Midbrain (tissue), 1 donor: ENCODE results near the gene PGF.
"Not testable (repeated sequence)": the region's sequence is repeated elsewhere in the genome, so short reads cannot be mapped to it uniquely, and the experiment has no call there.

Source experiments
- DNase-seq: peaks from one replicate; lab custom pipeline; 2025; lab: John Stamatoyannopoulos, UW

PGF gene

DNA sequence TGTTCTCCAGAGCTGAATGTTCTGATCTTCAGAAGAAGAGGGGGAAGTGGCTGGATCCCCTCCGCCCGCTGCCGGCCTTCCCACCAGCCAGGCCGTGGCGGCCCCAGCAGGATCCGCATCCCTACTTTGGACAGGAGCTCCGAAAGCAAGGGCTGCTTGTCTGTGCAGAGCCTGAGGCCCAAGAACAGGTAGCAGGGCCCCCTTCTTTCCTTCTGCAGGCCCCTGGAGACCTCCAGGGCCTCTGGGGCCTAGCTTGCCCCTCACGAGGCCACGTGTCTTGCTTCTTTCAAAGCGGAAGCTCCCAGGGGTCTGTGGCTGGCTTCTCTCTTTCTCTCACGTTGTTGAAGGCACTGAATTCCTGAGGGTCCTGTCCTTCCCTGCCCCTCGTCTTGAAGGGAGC is 13.2 kb downstream of the PGF start:
- no peak for DNase-seq

DNA sequence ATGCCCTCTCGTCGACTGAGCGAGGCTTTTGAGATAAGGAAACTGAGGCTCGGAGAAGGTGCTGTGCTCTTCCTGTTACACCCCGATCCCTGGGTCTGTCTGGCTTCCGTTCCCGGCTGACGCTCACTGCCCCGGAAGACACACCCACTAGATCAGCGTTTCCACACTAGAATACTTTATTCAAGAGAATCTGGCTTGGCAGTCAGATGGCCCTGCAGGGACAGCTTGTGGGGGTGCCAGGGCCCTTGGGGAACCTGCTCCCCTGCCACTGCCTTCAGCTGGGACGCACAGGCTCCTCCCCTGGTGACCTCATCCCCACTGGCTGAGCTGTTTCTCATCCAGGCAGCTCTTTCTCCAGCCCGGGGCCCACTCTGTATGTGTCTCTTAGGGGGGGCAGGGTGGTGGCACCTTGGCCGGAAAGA is 13.7 kb downstream of the PGF start:
- DNase-seq, result peak; percentile 73

DNA sequence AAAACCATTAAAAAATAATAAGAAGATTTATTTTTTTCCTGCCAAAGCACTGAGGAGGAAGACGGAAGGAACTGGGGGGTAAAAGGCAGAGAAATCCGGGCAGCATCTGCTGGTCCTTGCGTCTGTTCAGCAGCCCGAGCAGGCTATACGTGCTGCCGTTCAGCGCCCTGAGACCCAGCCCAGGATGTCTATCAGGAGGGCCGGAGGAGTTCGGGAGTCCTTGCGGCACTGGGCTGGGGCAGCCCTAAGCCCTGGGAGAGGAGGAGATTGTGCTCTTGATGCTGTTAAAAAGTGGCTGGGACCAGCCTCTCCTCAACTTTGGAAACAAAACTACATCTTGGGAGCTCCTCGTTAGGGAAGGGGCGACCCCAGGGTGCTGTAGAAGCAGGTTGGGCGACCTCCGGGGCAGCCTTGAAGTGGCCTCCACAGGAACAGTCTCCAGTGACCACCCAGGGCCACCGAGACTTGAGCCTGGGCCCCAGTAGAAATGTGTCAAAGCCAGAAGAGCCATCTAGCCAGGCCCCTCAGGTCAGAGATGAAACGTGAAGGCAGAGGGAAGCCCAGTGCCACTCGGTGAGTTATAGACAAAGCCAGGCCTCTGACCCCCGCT is 14.3 kb downstream of the PGF start:
- no peak for DNase-seq

DNA sequence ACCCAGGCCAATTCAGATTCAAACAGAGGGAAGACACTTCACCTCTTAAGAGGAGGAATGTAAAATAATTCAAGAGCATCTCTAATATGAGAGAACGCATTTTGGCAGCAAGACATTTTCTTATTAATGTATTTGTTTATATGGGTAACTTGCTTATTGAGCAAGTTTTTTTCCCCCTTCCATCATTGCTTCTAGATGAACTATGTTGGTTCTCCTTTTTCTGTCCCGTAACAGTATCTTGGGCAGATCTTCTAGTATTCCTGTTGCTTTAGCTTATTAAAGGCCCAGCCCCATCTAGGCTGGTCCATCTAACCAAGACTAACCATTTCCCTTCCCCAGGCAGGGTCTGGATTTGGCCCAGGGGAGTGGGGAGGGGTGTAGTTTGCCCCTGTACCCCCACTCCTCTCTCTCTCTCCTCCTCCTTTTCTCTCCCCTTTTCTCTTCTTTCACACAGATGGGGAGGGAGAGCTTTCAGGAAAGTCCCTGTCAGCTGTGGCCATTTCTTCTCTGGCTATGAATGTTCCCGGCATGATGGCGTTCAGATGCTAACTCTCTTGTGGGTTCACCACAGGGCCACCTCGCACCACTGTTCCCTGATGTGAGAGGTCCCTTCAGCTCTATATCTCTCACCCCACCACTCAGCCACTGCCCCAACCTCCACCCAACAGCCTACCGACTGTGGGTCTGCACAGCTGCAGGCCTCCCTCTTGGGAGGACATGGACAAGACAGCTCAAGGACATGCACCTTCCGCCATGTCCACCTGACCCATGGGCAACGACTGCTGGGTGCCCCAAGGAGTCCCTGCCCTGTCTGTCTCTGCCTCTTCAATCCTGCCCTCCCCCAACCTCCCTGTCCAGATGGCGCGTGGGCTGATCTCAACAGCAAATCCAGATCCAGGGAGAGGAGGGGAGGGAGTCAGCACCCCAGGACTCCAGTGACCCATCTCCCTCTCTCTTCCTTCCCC is 16.6 kb downstream of the PGF start:
- no peak for DNase-seq

DNA sequence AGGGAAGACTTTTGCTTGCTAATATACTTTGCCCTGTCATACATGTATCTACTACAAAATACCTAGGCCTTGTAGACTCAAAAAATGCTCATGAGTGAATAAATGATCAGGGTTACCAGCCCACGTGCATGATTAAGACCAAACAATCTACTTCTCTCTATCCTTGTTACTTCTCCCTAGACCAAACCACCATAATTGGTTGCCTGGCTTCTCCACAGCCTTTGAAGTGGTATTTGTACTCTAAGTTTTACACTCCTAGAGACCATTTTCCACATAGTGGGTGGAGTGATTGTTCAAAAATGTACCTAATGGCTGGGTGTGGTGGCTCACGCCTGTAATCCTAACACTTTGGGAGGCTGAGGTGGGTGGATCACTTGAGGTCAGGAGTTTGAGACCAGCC is 18.2 kb downstream of the PGF start:
- DNase-seq, result no peak

DNA sequence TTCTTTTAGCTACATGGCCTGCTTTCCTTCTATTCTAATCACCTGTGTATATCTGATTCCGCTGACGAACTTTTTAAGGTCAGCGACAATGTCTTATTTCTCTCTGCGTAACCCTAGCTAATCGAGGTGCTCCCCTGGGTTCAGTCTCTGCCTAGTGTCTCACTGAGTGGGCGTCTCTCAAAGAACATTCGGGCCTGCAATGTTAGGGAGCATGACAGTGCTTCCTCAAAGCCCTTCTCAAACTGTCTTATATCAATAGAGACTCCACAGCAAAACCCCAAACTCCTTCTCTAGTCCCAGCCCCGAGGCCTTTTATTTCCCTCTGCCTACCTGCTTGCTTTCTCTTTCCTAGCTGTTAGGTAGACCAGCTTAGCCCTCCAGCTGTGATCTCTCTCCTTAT is 18.7 kb downstream of the PGF start:
- DNase-seq, result no peak

DNA sequence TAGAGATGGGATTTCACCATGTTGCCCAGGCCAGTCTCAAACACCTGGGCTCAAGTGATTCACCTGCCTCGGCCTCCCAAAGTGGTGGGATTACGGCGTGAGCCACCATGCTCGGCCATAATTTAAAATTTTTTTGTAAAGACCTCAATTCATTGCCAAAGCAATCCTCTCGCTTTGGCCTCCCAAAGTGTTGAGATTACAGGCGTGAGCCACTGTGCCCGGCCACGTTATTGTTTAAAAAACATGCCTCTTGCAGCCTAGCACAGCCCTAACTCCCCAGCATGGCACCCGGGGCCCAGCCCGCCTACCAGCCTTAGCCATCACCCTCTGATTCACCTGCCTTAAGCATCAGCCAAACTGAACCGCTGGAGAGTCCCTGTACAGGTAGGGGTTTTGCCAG is 19.2 kb downstream of the PGF start:
- no peak for DNase-seq

DNA sequence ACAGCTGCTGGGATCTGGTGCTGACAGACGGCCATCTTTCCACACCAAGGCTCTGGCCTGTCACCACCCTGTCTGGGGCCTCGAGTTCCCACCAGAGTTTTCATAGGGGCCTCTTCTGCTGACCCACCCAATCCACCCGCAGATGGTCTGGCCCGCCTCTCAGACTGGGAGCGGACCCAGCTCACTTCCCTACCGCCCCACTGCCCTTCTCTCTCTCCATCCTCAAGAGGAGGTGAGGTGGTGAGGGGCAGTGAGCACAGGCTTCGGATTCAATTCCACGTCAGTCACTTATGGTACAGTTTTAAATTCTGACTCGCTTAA is 20.1 kb downstream of the PGF start:
- DNase-seq, result no peak

DNA sequence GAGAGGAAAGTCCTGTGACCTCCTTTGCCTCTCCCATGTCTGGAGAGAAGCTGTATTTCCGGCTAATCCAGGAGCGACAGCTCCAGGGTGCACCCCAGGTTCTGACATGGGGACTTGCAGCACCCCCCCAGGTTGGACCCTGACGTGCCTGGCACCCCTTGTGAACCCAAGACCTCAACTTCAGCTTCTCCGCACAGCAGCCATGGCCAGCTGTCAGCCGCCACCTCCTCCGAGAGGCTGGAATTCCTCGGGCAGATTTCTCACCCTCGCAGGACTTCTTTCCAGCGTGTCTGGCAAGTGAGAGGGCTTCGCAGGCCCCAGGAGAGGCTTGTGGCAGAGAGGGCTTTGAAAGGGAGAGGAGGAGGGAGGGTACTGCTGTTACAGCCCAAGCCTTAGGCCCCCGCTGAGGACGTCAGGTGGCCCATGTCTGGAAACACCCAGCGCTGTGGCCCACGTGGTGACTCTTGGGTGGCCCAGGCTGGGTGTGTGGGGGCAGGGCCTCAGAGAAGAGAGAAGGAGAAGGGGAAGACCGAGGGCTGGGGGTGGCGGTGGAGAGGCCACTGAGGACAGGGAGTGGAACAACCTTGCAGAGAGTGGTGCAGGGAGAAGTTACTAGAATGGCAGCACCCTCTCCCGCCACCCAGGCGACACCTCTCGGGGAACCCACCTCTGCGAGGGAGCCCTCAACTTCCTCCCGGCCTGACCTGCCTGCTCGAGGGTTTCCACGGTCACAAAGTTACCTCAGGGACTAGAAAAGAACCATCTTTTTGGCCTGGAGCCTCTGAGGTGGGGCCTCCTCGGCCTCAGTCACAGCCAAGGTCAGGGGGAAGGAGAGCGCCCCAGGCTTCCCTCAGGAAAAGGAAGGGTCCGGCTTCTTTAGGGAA is 20.7 kb downstream of the PGF start:
- no peak for DNase-seq

DNA sequence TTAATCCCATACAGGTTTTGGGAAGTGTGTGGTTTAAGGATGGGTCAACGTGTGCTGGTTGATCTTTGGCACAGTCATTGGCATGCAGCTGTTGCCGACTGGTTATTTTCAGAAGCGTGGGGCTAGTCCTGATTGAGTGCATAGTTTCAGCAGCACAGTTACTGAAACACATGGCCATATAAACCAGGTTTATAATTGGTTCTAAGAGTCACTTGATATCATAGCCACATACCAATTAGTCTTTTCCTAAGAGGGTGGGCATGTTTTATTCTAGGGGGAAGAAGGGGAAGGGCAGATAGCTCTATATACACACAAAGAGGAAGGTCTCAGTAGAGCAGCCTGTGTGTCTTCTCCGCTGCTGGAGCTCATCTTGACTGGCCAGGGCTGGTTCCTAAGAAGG is 21.4 kb downstream of the PGF start:
- no peak for DNase-seq

DNA sequence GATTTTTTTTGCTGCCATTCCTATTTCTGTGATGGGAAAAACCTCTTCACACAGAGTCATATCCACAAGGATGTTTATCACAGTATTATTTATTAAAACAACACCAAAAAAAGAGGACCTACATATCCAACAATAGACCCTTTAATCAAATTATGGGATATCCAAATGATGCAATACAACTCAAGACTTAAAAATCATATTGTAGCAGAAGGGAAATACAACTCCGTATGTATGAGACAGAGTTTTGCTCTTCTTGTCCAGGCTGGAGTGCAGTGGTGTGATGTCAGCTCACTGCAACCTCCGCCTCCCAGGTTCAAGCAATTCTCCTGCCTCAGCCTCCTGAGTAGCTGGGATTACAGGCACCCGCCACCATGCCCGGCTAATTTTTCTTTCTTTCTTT is 22.5 kb downstream of the PGF start:
- not testable (repeated sequence) for DNase-seq

DNA sequence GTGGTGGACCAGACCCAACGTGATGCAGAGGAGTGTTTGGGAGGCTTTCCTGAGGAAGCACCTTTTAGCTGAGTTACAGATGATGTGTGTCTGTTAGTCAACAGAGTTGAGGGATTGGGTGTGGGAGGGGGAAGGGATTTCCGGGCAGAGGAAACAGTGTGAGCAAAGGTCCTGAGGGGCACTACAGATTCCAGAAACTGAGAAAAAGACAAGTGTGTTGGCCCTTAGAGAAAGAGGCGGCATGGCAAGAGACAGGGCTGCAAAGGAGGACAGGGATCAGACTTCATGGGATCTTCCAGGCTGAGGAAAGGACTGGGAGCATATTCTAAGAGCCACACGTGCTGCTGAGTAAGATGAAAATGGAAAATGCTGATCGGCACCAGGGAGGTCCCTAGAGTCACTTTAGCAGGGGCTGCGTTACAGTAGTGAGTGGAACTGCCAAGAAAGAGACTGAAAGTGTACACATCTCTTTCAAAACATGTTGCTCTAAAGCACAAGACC is 22.9 kb downstream of the PGF start:
- no peak for DNase-seq

DNA sequence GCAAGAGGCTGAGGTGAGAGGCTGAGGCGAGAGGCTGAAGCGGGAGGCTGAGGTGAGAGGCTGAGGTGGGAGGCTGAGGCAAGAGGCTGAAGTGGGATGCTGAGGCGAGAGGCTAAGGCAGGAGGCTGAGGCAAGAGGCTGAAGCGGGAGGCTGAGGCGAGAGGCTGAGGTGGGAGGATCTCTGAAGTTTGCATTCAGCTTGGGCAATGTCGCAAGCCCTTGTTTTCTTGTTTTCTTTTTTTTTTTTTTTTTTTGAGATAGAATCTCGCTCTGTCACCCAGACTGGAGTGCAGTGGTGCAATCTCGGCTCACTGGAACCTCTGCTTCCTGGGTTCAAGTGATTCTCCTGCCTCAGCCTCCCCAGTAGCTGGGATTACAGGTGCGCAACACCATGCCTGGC is 23.7 kb downstream of the PGF start:
- not testable (repeated sequence) for DNase-seq

DNA sequence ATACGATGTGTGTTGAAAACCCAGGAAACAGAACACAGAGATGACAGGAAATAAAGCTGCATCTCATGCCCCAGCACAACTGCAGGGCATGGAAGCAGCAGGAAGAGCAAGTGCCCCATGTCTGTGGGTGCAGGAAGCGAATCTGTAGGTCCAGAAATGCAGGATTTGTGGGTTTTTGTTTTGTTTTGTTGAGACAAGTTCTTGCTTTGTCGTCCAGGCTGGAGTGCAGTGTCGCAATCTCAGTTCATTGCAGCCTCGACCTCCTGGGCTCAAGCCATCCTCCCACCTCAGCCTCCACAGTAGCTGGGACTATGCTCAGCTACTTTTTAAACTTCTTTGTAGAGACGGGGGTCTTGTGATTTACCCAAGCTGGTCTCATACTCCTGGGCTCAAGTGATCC is 26.2 kb downstream of the PGF start:
- no peak for DNase-seq

DNA sequence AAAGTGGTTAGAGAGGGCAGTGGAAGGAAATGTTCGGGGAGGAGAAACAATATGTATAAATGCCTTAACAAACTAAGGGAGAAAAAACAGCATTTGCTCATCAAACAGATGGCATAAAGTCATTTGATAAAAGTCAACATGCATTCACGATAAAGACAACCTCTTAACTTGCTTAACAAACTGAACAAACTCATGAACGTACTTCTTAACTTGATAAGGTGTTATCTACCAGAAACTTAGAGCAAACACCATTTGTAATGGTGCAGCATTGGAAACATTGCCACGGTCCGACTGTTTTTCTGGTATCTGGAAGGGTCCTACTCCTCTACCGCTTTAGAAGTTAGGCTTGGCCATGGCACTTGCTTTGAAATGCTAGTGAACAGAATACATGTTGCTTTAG is 28.2 kb downstream of the PGF start:
- no peak for DNase-seq

DNA sequence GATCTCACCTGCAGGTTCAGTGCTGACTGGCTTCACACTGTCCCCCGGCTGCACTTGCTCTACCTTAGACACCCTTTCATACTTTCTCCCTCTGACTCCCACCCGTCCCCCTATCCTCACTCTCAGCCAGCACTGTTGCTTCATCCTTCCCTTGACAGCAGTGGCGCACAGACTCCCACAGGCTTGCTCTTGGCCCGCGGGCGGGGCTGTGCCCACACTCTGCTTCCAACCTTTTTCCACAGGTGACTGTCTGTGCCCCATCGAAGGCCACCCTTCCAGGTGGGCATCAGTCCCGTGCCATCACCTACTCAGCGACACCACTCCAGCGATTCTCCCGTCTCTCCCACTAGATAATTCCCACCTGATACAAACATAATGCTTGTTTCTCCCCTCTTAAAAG is 31.3 kb downstream of the PGF start:
- no peak for DNase-seq

DNA sequence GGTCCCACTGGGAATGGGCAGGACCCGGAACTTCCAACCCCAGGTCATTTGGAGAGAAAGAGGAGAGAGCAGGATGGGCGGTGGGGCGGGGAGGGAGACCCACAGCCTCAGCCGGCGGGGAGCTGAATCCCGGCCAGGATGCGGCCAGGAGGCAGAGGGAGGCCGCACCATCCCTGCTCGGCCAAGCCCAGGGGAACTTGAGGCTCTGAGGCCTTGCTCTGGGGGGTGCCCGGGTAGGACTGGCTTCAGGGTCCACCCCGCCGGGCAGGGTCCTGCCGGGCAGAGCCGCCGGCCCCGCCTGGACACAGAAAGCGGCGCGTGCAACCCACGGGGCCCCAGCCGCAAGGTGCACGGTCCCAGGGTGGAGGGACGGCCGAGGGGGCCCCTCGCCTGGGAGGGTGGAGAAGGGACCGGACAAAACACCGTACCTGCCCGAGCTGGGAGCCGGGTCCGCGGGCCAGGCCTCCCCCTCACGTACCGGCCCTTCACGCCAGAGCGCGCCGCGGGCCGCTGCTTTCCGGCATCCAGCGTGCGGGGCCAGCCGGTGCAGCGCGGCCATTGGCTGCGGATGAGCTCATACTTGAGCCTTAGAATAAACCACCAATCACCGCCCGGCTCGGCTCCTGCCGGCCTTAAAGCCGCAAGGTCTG is 32.5 kb downstream of the PGF start, which contains the start of gene RPS6KL1:
Gene RPS6KL1 (minus strand): TSS at position 509 of the 650 bp plus-strand sequence. CDS start 1,719 bp downstream, outside the sequence.
- peak; percentile 92 for DNase-seq

DNA sequence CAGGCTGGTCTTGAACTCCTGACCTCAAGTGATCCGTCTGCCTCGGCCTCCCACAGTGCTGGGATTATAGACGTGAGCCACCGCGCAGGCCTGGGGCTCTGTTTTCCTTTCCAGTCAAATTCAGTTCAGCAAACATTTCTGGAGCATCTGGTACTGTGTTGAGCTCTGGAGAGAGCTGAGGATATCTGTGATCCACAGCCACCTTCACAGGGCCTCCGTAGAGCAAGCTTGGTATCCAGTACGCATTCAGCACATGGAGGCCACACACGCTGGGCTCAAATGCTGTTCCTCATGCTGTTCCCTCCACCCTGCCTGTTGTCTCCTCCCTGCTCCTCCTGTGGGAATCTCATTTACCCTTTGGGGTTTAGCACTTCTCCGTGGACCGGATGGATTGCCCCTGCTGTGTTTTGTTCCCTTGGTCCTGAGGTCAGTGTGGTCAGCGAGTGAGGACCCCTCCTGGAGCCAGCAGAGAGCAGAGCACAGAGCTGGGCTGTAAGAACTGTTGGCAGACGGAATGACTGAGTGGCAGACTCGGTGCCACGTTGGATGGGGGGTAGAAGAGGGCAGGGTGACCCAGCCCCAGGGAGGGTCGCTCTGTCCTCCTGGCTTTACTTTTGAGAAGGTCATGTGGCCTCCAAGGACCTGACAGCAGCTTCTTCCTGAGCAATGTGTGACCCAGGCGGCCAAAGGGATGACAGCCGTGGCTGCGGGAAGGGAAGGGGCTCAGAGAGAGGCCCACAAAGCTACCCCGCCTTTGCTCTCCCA is 33.2 kb downstream of the PGF start:
- DNase-seq, result no peak

DNA sequence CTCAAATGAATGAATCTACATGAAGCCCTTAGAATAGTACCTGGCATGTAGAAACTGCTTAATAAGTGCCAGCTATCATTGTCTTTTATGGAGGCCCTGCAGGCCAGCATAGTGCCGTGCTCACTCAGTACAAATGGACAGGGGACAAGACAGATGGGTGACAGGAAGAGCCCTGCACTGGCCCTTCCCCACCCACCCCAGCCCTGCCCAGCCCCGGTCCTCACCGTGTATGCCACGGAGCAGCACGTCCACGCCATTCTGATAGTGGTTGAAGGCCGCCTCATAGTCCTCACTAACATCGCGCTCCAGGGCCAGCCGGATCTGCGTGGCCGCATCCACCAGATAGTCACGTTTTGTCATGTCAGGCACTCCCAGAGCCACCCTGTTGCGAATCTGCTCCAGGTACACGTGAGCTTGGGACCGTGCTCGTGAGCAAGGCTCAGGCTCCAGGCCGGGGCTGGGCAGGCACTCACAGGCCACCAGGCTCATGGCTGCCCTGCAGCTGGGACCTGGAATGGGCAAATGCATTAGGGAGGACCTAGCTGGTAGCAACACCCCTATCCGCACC is 34.3 kb downstream of the PGF start:
- DNase-seq, result no peak

DNA sequence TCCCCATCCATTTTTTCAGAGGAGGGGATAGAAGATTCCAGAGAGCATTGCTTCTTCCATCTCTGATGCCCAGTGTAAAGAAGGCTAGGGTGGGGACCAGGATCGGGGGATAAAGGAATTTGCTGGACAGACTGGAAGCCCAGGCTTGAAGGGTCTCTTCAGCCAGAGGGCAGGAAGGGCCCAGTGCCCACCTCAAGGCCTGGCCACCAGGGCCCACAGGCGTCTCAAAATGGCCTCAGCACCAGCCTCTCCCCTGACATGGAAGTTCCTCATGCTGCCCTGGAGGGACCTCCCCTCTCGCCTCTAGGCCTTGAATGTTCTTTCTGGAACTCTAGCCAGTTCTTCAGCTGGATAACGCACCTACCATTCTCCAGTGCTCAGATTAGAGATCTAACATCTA is 35.1 kb downstream of the PGF start:
- no peak for DNase-seq
